Smooth muscle cell (in vitro differentiated cells): ENCODE measurements around the gene NRAP. TPM values are rescaled to one million over a fixed set of nuclear protein-coding genes. Genes with fewer than 3 reads are reported as not detected.

Experiments used
- DNase-seq: peaks from one replicate; lab custom pipeline; 2025; ENCODE audit not compliant: unreplicated experiment; lab: John Stamatoyannopoulos, UW
- H2AFZ ChIP-seq: fragments of 200-600 bp; sonication (generic); 2 replicates; pipeline ENCODE4 v1.6.0; 2016; ENCODE audit warnings: antibody characterized with exemption, low read depth, mild to moderate bottlenecking
- H3F3A ChIP-seq: fragments of 200-600 bp; sonication (generic); 2 replicates; pipeline ENCODE4 v1.6.0; 2017; ENCODE audit warnings: antibody characterized with exemption, low read depth
- H3K27ac ChIP-seq: fragments of 200-600 bp; sonication (generic); 2 replicates; pipeline ENCODE4 v1.5.1; 2016; ENCODE audit warnings: low read depth, mild to moderate bottlenecking
- H3K27me3 ChIP-seq: fragments of 200-600 bp; sonication (generic); 2 replicates; pipeline ENCODE4 v1.6.1; 2016; ENCODE audit warnings: low read depth, mild to moderate bottlenecking
- H3K36me3 ChIP-seq: fragments of 200-600 bp; sonication (generic); 2 replicates; pipeline ENCODE4 v1.5.1; 2016; ENCODE audit warnings: low read depth
- H3K4me1 ChIP-seq: fragments of 200-600 bp; sonication (generic); 2 replicates; pipeline ENCODE4 v1.5.1; 2016; ENCODE audit warnings: low read depth
- H3K4me2 ChIP-seq: fragments of 200-600 bp; sonication (generic); 2 replicates; pipeline ENCODE4 v1.6.0; 2016; ENCODE audit warnings: mild to moderate bottlenecking
- H3K4me3 ChIP-seq: fragments of 200-600 bp; sonication (generic); 2 replicates; pipeline ENCODE4 v1.5.1; 2016; ENCODE audit warnings: mild to moderate bottlenecking
- H3K79me2 ChIP-seq: fragments of 200-600 bp; sonication (generic); 2 replicates; pipeline ENCODE4 v1.6.0; 2016; ENCODE audit warnings: low read depth, mild to moderate bottlenecking
- H3K9ac ChIP-seq: fragments of 200-600 bp; sonication (generic); 2 replicates; pipeline ENCODE4 v1.6.0; 2016; ENCODE audit warnings: low read depth
- H3K9me3 ChIP-seq: fragments of 200-600 bp; sonication (generic); replicated peaks from 2 replicates; pipeline ENCODE4 v1.5.1; 2016; ENCODE audit warnings: low read depth
- H4K20me1 ChIP-seq: fragments of 200-600 bp; sonication (generic); 2 replicates; pipeline ENCODE4 v1.6.0; 2016; ENCODE audit warnings: low read depth
- CTCF ChIP-seq: fragments of 200-600 bp; sonication (generic); IDR thresholded peaks from 2 replicates; pipeline ENCODE4 v1.5.1; 2017; ENCODE audit warnings: borderline replicate concordance, mild to moderate bottlenecking, antibody characterized with exemption; ENCODE audit not compliant: insufficient read depth, poor library complexity, severe bottlenecking
- WGBS: methylation state at CpG from one replicate; pipeline ENCODE4 v1.1.7; 2016; ENCODE audit warnings: low lambda C conversion rate; 5-methylcytosine and 5-hydroxymethylcytosine counted together
- polyA plus RNA-seq: library from polyadenylated mRNA; unstranded; fragments of >200 nt; fragmentation: Nextera tagmentation; extraction: Ambion mirVana; gene quantifications from 2 replicates; pipeline ENCODE4 v1.2.1, GENCODE V29; 2016
- total RNA-seq: library from RNA; depleted of rRNA; stranded (reverse); fragments of >200 nt; gene quantifications from 2 replicates; pipeline ENCODE4 v1.2.3, GENCODE V29; 2014

Gene NRAP
- total and polyA plus RNA-seq, 2 experiments from 2014 or later: not detected

- Histone ChIP-seq H3K9ac (no peak overlapping the region), H3K27me3 (peaks cover 6% of the 10 kb centered on the region), H3K27ac (no peak overlapping the region), H3K4me2 (no peak overlapping the region), H3K4me1 (no peaks in the 10 kb centered on the region), H3F3A (no peaks in the 10 kb centered on the region), H2AFZ (no peak overlapping the region), H3K36me3 (no peaks in the 10 kb centered on the region), H3K79me2 (no peaks in the 10 kb centered on the region), H4K20me1 (no peaks in the 10 kb centered on the region), H3K4me3 (no peak overlapping the region), H3K9me3 (no peaks in the 10 kb centered on the region)
- TF ChIP-seq CTCF: no peak
- no peak for DNase-seq
- 90% methylated on average over 13 of the region's 13 CpGs for WGBS
Measured at GRCh38 chr10:113605268-113605978, 58.4 kb downstream of the NRAP start.

- Histone ChIP-seq H3K4me3 (no peak overlapping the region), H3K9me3 (no peaks in the 10 kb centered on the region), H3K79me2 (no peaks in the 10 kb centered on the region), H4K20me1 (no peaks in the 10 kb centered on the region), H3K27ac (no peak overlapping the region), H3K4me2 (no peak overlapping the region), H3F3A (no peaks in the 10 kb centered on the region), H3K27me3 (peaks cover 6% of the 10 kb centered on the region), H2AFZ (no peak overlapping the region), H3K4me1 (no peaks in the 10 kb centered on the region), H3K9ac (no peak overlapping the region), H3K36me3 (no peaks in the 10 kb centered on the region)
- no peak for TF ChIP-seq CTCF
- DNase-seq: no peak
- 98% methylated on average over 12 of the region's 12 CpGs for WGBS
Measured at GRCh38 chr10:113604572-113604971, 59.3 kb downstream of the NRAP start.

- Histone ChIP-seq H3K36me3 (no peaks in the 10 kb centered on the region), H3K4me2 (no peak overlapping the region), H4K20me1 (no peaks in the 10 kb centered on the region), H3K27ac (no peak overlapping the region), H2AFZ (no peak overlapping the region), H3K4me1 (no peaks in the 10 kb centered on the region), H3F3A (no peaks in the 10 kb centered on the region), H3K9ac (no peak overlapping the region), H3K9me3 (no peaks in the 10 kb centered on the region), H3K4me3 (no peak overlapping the region), H3K27me3 (peaks cover 11% of the 10 kb centered on the region), H3K79me2 (no peaks in the 10 kb centered on the region)
- TF ChIP-seq CTCF: no peak
- 74% methylated on average over 13 of the region's 13 CpGs for WGBS
- DNase-seq: no peak
Measured at GRCh38 chr10:113603057-113603777, 60.6 kb downstream of the NRAP start.
